Measurements from ENCODE around the gene CFAP300. TPM values are rescaled to one million over a fixed set of nuclear protein-coding genes. Genes with fewer than 3 reads are reported as not detected.

CFAP300 gene
- total RNA-seq, 2 donors from 2014 or later, result not detected

GRCh38 chr11:102062106-102062505 is 14.9 kb downstream of the CFAP300 start:
- no peak overlapping the region for H3K27ac Mint-ChIP-seq
- no peak for ATAC-seq
- DNase-seq (ENCODE audit: low spot score in 2 of 2), result no peak
- H3K36me3 Mint-ChIP-seq, result no peaks in the 10 kb centered on the region
- H3K9me3 Mint-ChIP-seq, result no peaks in the 10 kb centered on the region

- H3K9me3 Mint-ChIP-seq, result no peaks in the 10 kb centered on the region
- ATAC-seq (no peak), DNase-seq (ENCODE audit: low spot score in 2 of 2) (no peak)
- no peak overlapping the region for H3K27ac Mint-ChIP-seq
- H3K36me3 Mint-ChIP-seq, result no peaks in the 10 kb centered on the region
Measured at GRCh38 chr11:102064316-102064715, 17.1 kb downstream of the CFAP300 start.

GRCh38 chr11:102070766-102071165 is 23.5 kb downstream of the CFAP300 start:
- Mint-ChIP-seq H3K36me3 (peaks cover 14% of the 10 kb centered on the region in 2 donors), H3K27ac (no peak overlapping the region), H3K9me3 (peaks cover 24 to 25% of the 10 kb centered on the region in 2 donors)
- ATAC-seq (no peak), DNase-seq (ENCODE audit: low spot score in 2 of 2) (no peak)

GRCh38 chr11:102071497-102072472 is 24.5 kb downstream of the CFAP300 start:
- H3K27ac Mint-ChIP-seq, result no peak overlapping the region
- no peak for DNase-seq (ENCODE audit: low spot score in 2 of 2)
- H3K36me3 Mint-ChIP-seq, result peaks cover 14% of the 10 kb centered on the region in 2 donors
- peaks cover 24 to 25% of the 10 kb centered on the region in 2 donors for H3K9me3 Mint-ChIP-seq
- no peak for ATAC-seq

DNA sequence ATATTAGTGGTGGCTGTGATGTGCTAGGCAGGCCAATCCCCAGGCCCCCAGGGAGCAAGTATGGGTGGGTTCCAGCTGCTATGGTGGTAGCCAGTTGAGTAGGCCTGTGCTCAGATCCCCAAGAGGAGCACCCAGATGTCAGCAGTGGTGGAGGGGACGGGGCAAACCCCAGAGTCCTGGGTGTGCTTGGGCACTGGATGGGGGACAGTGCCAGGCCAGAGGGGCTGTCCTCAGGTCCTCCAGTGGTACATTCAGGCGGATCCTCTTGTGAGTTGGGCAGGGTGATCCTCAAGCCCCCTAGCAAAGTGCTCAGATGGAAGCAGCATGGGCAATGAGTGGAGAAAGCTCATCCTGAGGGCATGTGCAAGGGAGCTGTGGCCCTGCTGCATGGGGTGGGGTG is 26.0 kb downstream of the CFAP300 start:
- Mint-ChIP-seq H3K27ac (no peak overlapping the region), H3K9me3 (peaks cover 24 to 25% of the 10 kb centered on the region in 2 donors), H3K36me3 (peaks cover 14% of the 10 kb centered on the region in 2 donors)
- DNase-seq (ENCODE audit: low spot score in 2 of 2) (no peak), ATAC-seq (no peak)

DNA sequence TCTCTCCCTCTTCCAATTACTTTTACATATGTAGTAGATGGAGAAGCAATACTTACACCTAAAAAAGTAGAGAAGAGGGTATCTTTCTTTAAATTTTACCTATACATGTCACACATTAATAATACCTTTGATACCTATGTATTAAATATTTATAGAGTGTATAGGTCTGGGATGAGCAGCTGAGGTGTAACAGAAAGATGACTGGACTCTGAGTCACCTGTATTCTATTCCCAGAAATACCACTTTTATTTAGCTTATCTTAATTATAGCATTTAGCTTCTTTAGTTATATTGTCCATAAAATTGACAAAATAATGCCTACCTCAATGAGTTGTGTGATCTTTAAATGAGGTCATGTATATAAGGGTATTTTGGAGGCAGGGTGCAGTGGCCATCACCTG is 32.4 kb downstream of the CFAP300 start:
- ATAC-seq (no peak), DNase-seq (ENCODE audit: low spot score in 2 of 2) (no peak)
- Mint-ChIP-seq H3K36me3 (no peaks in the 10 kb centered on the region), H3K9me3 (no peaks in the 10 kb centered on the region), H3K27ac (no peak overlapping the region)

DNA sequence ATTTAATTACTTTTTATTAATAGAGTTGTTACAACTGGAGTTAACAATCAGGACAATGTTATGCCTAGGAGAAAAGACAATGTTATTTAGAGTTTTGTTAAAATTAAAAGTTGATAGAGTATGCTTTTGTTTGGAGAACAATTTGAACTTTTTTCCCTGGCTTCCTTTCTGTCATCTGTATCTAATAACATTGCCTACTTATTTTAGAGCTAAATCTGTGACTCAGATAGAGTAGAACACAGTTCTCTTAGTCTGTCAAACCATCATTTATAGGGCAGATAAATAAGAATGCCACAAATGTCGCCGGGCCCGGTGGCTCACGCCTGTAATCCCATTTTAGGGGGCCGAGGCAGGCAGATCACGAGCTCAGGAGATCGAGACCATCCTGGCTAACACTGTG is 34.1 kb downstream of the CFAP300 start:
- no peaks in the 10 kb centered on the region for H3K9me3 Mint-ChIP-seq
- no peak overlapping the region for H3K27ac Mint-ChIP-seq
- DNase-seq (ENCODE audit: low spot score in 2 of 2) (no peak), ATAC-seq (no peak)
- no peaks in the 10 kb centered on the region for H3K36me3 Mint-ChIP-seq

DNA sequence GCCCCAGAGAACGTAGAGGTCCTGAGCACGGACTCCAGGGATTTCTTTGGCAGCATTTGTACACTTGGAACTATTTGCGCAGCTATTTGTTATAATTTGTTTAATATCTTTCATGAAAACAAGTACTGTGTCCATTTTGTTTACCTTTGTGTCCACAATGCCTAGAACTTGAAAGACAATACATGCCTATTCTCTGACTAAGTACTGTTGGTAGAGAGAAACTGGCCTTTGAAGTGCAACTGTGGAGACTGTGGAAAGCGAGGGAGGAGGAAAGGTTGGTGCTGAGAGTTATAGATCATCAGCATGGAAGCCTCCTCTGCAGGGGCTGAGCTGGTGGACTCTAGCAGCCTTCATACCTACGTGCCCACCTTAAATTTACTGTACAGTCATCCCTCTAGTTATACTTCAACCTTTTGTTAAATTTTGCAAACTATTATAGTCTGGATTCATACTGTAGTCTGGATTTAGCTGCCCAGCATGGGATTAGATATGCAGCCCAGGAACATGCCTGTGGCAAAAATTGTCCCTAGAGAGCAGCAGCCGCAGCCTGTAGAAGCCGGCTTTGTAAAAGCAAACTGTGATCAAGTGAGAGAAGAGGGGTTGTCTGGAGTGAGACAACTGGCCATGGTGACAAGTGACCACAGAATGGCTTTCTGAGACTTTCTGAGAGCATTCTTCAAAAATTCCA is 38.8 kb downstream of the CFAP300 start:
- Mint-ChIP-seq H3K36me3 (no peaks in the 10 kb centered on the region), H3K9me3 (no peaks in the 10 kb centered on the region)

GRCh38 chr11:102097186-102097585 is 49.9 kb downstream of the CFAP300 start:
- Mint-ChIP-seq H3K36me3 (no peaks in the 10 kb centered on the region), H3K27ac (no peak overlapping the region), H3K9me3 (no peaks in the 10 kb centered on the region)
- ATAC-seq (no peak), DNase-seq (ENCODE audit: low spot score in 2 of 2) (no peak)

More for the DNA sequence above, 38.8 kb downstream of the CFAP300 start:
- H3K27ac Mint-ChIP-seq, result no peak overlapping the region
- DNase-seq (ENCODE audit: low spot score in 2 of 2) (no peak), ATAC-seq (no peak)

DNA sequence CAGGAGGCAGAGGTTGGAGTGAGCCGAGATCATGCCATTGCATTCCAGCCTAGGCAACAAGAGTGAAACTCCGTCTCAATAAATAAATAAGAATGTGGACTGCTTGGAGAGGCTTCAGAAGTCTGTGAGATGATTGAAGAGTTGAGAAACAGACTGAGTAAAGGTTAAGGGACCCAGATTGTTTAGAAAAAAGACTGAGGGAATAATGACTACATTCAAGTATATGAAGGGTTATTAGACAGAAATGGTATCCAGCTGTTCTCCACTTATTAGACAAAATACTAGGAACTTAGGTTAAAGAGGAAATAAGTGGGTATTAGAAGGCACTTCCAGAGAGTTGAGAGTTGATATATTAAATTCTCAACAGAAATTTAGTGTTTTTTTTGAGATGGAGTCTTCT is 52.5 kb downstream of the CFAP300 start:
- no peaks in the 10 kb centered on the region for H3K36me3 Mint-ChIP-seq
- no peak overlapping the region for H3K27ac Mint-ChIP-seq
- ATAC-seq (no peak), DNase-seq (ENCODE audit: low spot score in 2 of 2) (no peak)
- H3K9me3 Mint-ChIP-seq, result no peaks in the 10 kb centered on the region

GRCh38 chr11:102108734-102109440 is 61.6 kb downstream of the CFAP300 start:
- Mint-ChIP-seq H3K9me3 (no peaks in the 10 kb centered on the region), H3K36me3 (peaks cover 6% of the 10 kb centered on the region in 2 donors), H3K27ac (no peak overlapping the region)
- no peak for DNase-seq (ENCODE audit: low spot score in 2 of 2)
- no peak for ATAC-seq

- ATAC-seq, result peak; percentile 73 to 77
- H3K36me3 Mint-ChIP-seq, result peaks cover 6% of the 10 kb centered on the region in 2 donors
- H3K9me3 Mint-ChIP-seq, result no peaks in the 10 kb centered on the region
- peak in 1 of 2 donors; percentile 72 for DNase-seq (ENCODE audit: low spot score in 2 of 2)
- no peak within 1 kb of the TSS for H3K27ac Mint-ChIP-seq
Measured at GRCh38 chr11:102109896-102110760, 62.9 kb downstream of the CFAP300 start, which contains the start of gene YAP1. Gene YAP1 (plus strand): TSS chr11:102110447. CDS start chr11:102110849, 402 bp downstream.

DNA sequence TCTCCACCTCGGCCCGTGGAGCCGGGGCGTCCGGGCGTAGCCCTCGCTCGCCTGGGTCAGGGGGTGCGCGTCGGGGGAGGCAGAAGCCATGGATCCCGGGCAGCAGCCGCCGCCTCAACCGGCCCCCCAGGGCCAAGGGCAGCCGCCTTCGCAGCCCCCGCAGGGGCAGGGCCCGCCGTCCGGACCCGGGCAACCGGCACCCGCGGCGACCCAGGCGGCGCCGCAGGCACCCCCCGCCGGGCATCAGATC is 63.4 kb downstream of the CFAP300 start:
- Mint-ChIP-seq H3K9me3 (no peaks in the 10 kb centered on the region), H3K36me3 (peaks cover 6% of the 10 kb centered on the region in 2 donors), H3K27ac (no peak overlapping the region)
- ATAC-seq (peak in 1 of 2 donors; percentile 50), DNase-seq (ENCODE audit: low spot score in 2 of 2) (no peak)

DNA sequence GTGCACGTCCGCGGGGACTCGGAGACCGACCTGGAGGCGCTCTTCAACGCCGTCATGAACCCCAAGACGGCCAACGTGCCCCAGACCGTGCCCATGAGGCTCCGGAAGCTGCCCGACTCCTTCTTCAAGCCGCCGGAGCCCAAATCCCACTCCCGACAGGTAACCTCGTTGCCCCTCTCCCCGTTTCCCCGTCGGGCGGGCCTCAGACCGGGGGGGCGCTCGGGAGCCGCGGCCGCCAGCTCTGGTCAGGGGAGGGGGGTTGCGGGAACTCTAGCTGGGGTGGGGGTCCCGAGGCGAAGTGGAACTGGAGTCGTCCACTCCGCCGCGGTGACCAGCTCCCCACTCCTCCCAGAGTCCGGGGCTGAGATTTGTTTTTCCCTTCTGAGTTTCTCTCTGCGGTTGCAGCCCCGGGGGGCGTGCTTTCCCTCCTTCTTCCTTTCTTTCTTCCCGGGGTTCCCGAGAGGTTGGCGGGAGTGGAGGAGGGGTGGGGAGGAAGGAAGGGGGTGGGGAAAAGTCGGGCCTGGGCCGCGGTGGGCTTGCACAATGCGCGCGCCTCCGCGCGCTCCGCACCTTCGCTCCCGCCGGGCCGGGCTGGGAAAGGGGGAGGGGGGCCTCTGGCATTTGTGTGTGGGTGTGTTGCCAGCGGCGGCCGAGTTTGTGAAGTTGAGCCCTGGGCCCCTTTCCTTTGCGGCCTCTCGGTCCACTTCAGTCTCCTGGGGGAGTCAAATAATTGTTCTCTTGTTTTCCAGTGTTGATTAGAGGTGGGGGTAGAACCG is 64.0 kb downstream of the CFAP300 start:
- DNase-seq (ENCODE audit: low spot score in 2 of 2) (peak in 1 of 2 donors; percentile 14), ATAC-seq (peak; percentile 10 to 32)
- Mint-ChIP-seq H3K9me3 (no peaks in the 10 kb centered on the region), H3K36me3 (peaks cover 6% of the 10 kb centered on the region in 2 donors), H3K27ac (no peak overlapping the region)

DNA sequence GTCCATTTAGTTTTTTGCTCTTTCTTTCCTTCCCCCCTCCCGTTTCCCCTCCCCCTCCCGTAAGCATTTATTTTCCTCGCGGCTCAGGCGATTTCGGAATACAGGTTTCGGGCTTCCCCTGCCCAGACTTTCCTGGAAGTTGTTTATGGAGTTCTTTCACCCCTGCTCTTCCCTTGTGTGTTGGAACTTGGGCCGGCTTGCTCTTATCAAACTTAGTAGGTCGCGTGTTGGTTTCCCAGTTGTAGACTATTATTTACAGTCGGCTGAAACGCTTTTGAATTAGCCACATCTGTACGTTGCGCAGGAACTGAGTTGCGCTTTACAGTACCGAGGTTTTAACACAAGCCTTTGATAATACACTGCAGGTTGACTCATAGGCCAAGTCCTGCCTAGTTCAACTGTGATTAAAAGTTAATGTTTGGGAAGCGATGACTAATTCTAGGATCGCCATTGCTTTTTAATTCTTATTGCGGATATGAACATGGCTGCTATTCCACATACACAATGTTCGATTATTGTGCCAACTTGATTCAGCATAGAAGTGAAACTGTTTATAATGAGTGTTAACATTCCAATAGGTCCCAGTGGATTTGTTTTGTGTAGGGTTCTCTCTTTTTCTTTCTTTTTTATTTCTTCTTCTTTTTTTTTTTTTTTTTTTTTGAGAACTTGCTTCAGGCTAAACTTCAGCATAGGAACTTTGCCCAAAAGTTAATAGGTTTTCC is 64.7 kb downstream of the CFAP300 start:
- Mint-ChIP-seq H3K9me3 (no peaks in the 10 kb centered on the region), H3K27ac (no peak overlapping the region), H3K36me3 (peaks cover 6% of the 10 kb centered on the region in 2 donors)
- peak in 1 of 2 donors; percentile 19 for DNase-seq (ENCODE audit: low spot score in 2 of 2)
- ATAC-seq, result peak; percentile 76 to 84

All from activated naive CD4-positive, alpha-beta T cell treated with anti-CD3 and anti-CD28 coated beads, Interleukin-2, amount 50 U/mL, for 72 hours (primary cell).